NCI-H2227 treated with DMSO at 0.1 percent for 48 hours (cell line): ENCODE measurements around the gene MICA.
"Not testable (repeated sequence)": the region's sequence is repeated elsewhere in the genome, so short reads cannot be mapped to it uniquely, and the experiment has no call there.

Experiments
- DNase-seq: peaks from one replicate; lab custom pipeline; 2025; lab: John Stamatoyannopoulos, UW

MICA gene

DNA sequence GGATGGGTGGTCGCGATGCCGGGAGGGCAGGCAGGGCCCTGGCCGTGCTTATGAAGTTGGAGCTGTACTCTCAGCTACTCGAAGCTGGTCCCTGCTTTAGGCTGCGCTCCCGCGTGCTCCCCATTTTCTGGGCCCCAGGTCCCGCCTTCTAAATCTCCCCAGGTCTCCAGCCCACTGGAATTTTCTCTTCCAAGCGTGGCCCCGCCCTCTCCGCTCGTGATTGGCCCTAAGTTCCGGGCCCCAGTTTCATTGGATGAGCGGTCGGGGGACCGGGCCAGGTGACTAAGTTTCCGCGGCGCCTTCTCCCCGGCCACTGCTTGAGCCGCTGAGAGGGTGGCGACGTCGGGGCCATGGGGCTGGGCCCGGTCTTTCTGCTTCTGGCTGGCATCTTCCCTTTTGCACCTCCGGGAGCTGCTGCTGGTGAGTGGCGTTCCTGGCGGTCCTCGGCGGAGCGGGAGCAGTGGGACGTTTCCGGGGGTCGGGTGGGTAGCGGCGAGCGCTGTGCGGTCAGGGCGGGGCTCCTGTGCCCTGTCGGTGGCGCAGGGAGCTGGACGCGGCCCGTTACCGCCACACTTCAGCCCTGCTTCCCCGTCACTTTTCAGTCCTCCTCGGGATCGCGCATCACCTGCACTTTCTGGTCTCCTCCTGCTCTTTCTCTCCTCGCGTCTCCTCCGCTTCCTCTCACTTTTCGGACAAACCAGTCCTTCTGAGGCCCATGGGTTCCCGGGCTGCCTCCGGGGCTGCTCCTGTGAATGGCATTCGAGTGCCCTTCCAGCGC, at the start of gene MICA:
Gene MICA, plus strand, starts transcription at position 313 of the 778 bp plus-strand sequence. Its CDS starts 38 bp downstream, at position 351.
- peak; percentile 57 for DNase-seq

- no peak for DNase-seq
Measured at GRCh38 chr6:31354158-31354863, 49.1 kb upstream of the MICA start.

DNA sequence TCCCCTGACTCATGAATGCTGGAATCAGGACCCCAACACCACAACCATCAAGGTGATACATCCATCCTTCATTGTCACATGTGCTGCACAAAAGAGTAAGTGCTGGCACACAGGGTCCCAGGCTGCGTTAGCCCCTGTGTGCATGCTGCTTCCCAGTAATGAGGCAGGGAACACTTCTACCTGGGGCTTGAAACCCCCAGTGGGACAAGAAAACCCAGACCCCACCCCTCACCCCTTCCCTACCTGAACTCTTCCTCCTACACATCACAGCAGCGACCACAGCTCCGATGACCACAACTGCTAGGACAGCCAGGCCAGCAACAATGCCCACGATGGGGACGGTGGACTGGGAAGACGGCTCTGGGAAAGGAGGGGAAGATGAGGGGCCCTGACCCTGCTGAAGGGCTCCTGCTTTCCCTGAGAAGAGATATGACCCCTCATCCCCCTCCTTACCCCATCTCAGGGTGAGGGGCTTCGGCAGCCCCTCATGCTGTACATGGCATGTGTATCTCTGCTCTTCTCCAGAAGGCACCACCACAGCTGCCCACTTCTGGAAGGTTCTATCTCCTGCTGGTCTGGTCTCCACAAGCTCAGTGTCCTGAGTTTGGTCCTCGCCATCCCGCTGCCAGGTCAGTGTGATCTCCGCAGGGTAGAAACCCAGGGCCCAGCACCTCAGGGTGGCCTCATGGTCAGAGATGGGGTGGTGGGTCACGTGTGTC, 48.4 kb upstream of the MICA start:
- no peak for DNase-seq

GRCh38 chr6:31355583-31355948, 47.8 kb upstream of the MICA start:
- DNase-seq, result no peak

GRCh38 chr6:31356216-31356945, 47.0 kb upstream of the MICA start:
- no peak for DNase-seq

GRCh38 chr6:31356946-31357466, 46.4 kb upstream of the MICA start, which contains the start of gene HLA-B:
HLA-B (minus strand) TSS chr6:31357179; CDS start chr6:31357158, 21 bp downstream.
- peak; percentile 27 for DNase-seq

DNA sequence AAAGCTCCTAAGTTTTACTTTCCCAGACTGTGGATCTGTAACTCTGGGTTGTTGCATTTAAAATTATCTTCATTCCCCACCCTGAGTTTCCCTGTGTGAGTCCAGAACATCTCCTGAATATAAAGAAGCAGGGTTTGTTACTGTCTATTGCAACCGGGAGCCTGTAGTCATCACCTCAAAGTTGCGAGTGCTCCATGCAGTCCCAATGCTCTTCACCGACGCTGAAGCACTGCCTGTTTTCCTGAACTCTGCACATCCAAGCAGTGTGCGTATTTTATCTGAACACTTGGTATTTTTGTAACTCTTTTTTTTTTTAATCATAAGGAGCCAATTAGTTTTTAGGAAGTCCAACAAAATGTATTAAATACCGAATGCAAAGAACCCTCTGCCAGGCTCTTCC, 45.5 kb upstream of the MICA start:
- no peak for DNase-seq

DNA sequence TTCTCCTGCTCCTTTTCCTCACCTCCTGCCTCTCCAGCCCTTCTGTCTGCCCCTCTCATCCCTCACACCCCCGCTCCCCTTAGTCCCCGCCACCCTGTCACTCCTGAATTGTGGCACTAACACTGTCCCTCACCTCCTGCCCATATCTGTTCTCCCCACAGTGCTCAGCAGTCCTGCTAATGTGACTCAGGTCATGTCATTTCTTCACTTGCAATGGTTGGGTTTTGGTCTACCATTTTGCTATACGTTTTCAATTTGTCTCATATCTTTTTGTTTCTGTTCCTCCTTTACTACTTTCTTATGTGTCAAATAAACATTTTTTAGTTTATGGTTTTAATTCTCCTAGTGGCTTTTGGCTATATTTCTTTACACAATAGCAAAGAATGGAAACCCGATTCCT, 45.1 kb upstream of the MICA start:
- DNase-seq, result no peak

DNA sequence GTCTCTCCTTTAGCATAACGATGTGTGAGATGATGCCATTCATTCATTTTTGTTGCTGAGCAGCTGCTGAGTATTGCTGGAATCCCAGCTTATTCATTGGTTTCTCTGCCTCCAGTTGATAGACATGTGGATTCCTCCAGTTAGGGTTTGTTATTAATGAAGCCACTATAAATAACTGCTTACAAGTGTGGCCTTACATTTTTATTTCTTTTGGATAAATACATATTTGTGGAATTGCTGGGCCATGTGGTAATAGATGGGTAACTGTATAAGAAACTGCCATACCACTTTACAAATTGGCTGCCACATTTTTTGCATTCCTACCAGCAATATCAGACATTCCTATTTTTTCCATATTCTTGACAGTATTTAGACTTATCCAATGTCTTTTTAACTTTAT, 43.8 kb upstream of the MICA start:
- no peak for DNase-seq

GRCh38 chr6:31362751-31363150, 40.6 kb upstream of the MICA start:
- DNase-seq, result no peak

DNA sequence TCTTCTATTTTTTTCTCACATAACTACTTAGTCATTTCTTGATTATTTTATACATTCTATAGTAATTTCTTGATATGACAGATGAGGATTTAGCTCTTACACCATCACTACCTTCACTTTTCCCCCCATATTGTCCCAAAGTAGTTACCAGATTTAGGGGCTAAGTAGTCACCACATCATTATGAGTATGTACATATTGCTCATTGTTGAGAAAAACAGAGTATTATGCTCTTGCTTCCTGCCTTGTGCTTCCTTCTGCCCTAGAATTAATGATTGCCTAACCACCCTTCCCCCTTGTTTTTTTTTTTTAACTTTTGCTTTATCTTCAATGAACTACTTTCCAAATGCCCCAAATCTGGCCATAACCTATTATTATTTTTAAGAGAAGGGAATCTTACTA, 39.6 kb upstream of the MICA start:
- no peak for DNase-seq

DNA sequence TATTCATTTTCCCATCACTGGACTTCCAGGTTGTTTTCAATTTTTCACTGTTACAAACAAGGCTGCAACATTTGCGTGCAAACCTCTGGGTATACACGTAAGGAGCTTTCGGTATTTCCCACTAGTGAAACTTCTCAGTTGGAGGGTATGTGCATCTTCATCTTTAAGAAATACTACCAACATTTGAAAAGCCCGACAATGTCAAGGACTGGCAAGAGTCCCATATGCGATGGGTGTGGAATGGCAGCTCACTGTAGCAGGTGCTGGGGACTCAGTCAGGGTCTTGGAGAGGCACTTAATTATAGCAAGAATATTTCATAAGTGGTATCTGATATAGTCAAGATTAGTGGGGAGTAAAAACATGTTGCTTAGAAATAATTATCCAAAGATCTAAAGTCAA, 37.5 kb upstream of the MICA start:
- no peak for DNase-seq

- DNase-seq, result peak; percentile 81
Measured at GRCh38 chr6:31366693-31367470, 36.5 kb upstream of the MICA start.

- DNase-seq, result no peak
Measured at GRCh38 chr6:31368461-31368860, 34.9 kb upstream of the MICA start.

DNA sequence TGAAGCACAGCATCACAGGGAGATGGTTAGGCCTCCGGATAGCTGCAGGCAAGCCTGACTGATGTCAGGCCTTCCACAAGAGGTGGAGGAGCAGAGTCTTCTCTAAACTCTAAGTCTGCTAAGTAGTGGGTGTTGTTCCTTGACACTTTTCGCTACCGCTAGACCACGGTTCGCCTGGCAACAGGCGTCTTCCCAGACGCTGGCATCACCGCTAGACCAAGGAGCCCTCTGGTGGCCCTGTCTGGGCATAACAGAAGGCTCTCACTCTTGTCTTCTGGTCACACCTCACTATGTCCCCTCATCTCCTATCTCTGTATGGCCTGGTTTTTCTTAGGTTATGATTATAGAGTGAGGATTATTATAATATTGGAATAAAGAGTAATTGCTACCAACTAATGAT, 29.3 kb upstream of the MICA start:
- not testable (repeated sequence) for DNase-seq

DNA sequence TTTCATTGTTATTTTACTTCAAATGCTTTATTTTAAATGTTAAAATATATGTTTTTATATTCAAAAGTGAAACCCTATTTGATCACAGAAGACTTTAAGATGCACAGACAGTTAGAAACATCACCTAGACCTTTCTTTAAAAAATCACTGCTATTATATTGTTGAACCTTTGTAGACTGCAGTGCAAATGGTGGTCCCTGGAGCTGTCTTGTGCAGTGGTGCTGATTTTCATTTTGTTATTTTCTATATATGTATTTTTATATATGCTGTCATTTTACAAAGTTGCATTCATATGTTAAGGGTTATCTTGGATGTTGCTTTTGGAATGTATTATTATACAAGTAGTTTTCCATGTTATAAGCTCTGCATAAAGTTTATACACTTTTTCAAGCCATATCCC, 27.7 kb upstream of the MICA start:
- DNase-seq, result no peak

- DNase-seq, result no peak
Measured at GRCh38 chr6:31377029-31377428, 26.4 kb upstream of the MICA start.

- no peak for DNase-seq
Measured at GRCh38 chr6:31378062-31378720, 25.2 kb upstream of the MICA start.

GRCh38 chr6:31378721-31379103, 24.7 kb upstream of the MICA start:
- no peak for DNase-seq

DNA sequence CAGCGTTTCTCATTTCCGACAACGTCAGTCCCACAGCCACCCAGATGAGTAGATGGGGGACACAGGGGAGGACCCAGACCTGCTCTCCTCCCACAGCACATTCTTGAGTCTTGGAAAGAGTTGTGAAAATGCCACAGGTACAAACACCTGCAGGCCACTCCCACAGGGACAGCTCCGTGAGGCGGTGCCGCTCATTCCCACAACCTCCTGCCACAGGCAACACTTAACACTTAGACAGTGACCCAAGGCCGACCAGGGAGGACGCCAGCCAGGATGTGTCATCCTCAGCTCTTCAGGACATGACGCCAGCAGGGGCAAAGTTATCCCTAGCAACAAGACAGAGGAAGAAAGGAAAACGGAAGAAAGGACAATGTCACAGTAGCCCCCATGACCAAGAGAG, 23.5 kb upstream of the MICA start:
- DNase-seq, result no peak

GRCh38 chr6:31381666-31382065, 21.7 kb upstream of the MICA start:
- no peak for DNase-seq
